ENCODE results near the gene EIF4EBP2. TPM values are rescaled to one million over a fixed set of nuclear protein-coding genes. Genes with fewer than 3 reads are reported as not detected.

Gene EIF4EBP2
- total RNA-seq, 3 donors from 2014 or later: 76.0 to 192 (median 80.5) TPM

- Histone ChIP-seq H3K27ac (no peak overlapping the region), H3K27me3 (no peaks in the 10 kb centered on the region), H3K4me1 (peaks cover 5 to 11% of the 10 kb centered on the region in 2 donors), H3K4me3 (no peak overlapping the region), H3K9me3 (no peaks in the 10 kb centered on the region), H3K36me3 (no peaks in the 10 kb centered on the region)
- intact Hi-C loops (cut with DNase I; ENCODE audit: low total_unique reads): loop anchor here (1.0 kb wide), 1 partner anchor 41 kb away; no protein-coding TSS in a partner anchor
- DNase-seq (ENCODE audit: low spot score in 2 of 2): no peak
- TF ChIP-seq CTCF (IDR thresholded peaks at IDR 0.05): no peak
Measured at GRCh38 chr10:70474780-70475179, 70.8 kb downstream of the EIF4EBP2 start.

- no peaks in the 10 kb centered on the region for H3K36me3 ChIP-seq
- TF ChIP-seq POLR2AphosphoS5 (IDR thresholded peaks at IDR 0.05) (no peak), POLR2A (IDR thresholded peaks at IDR 0.05) (no peak), CTCF (IDR thresholded peaks at IDR 0.05) (no peak)
- no peaks in the 10 kb centered on the region for H3K9me3 ChIP-seq
- H3K27me3 ChIP-seq: no peaks in the 10 kb centered on the region
- DNase-seq (ENCODE audit: low spot score in 2 of 2): no peak
- peaks cover 11% of the 10 kb centered on the region in 2 donors for H3K4me1 ChIP-seq
- H3K27ac ChIP-seq: no peak overlapping the region
- intact Hi-C loops (cut with DNase I; ENCODE audit: low total_unique reads): no loop called here
- no peak overlapping the region for H3K4me3 ChIP-seq
Measured at GRCh38 chr10:70475661-70476060, 71.7 kb downstream of the EIF4EBP2 start.

- Histone ChIP-seq H3K4me3 (no peak overlapping the region), H3K36me3 (no peaks in the 10 kb centered on the region), H3K4me1 (peaks cover 11% of the 10 kb centered on the region in 2 donors), H3K27me3 (no peaks in the 10 kb centered on the region), H3K9me3 (no peaks in the 10 kb centered on the region), H3K27ac (no peak overlapping the region)
- intact Hi-C loops (cut with DNase I; ENCODE audit: low total_unique reads): no loop called here
- TF ChIP-seq POLR2A (IDR thresholded peaks at IDR 0.05) (no peak), POLR2AphosphoS5 (IDR thresholded peaks at IDR 0.05) (no peak), CTCF (IDR thresholded peaks at IDR 0.05) (no peak)
- no peak for DNase-seq (ENCODE audit: low spot score in 2 of 2)
Measured at GRCh38 chr10:70476249-70477035, 72.5 kb downstream of the EIF4EBP2 start.

- H3K9me3 ChIP-seq: no peaks in the 10 kb centered on the region
- DNase-seq (ENCODE audit: low spot score in 2 of 2): no peak
- TF ChIP-seq CTCF (IDR thresholded peaks at IDR 0.05) (no peak), POLR2AphosphoS5 (IDR thresholded peaks at IDR 0.05) (no peak), POLR2A (IDR thresholded peaks at IDR 0.05) (no peak)
Measured at GRCh38 chr10:70477661-70478162, 73.8 kb downstream of the EIF4EBP2 start.

More at GRCh38 chr10:70477661-70478162, 73.8 kb downstream of the EIF4EBP2 start:
- Histone ChIP-seq H3K4me3 (peak overlapping the region; percentile 60 to 80 (median 67)), H3K4me1 (peaks cover 11% of the 10 kb centered on the region in 2 donors), H3K36me3 (no peaks in the 10 kb centered on the region), H3K27ac (no peak overlapping the region), H3K27me3 (no peaks in the 10 kb centered on the region)
- intact Hi-C loops (cut with DNase I; ENCODE audit: low total_unique reads): no loop called here

Other genes with a start within 250 kb of the EIF4EBP2 start
- gene SAR1A, start 233.6 kb upstream of the EIF4EBP2 start, total RNA-seq: 10 to 100 TPM; 87.5 to 95.4 (median 95.4) TPM
- 100 to 1,000 TPM in 2 of 3 donors, 10 to 100 TPM in 1; 86.9 to 174 (median 164) TPM for gene PPA1, start 170.7 kb upstream of the EIF4EBP2 start, total RNA-seq
- gene NPFFR1, start 120.1 kb upstream of the EIF4EBP2 start, total RNA-seq: under 1 TPM in 1 of 3 donors, not detected in 2; 0.44 TPM
- 1 to 10 TPM; 3.9 to 5.3 (median 4.4) TPM for gene LRRC20, start 21.5 kb upstream of the EIF4EBP2 start, total RNA-seq
- not detected for gene NODAL, start 37.5 kb downstream of the EIF4EBP2 start, total RNA-seq
- gene PALD1, start 74.6 kb downstream of the EIF4EBP2 start, total RNA-seq: 1 to 10 TPM; 1.9 to 7.5 (median 5.9) TPM
- 1 to 10 TPM; 2.2 to 4.3 (median 2.2) TPM for gene PRF1, start 198.6 kb downstream of the EIF4EBP2 start, total RNA-seq